CD14-positive monocyte (primary cell): ENCODE results near the gene CLCN5. TPM values are rescaled to one million over a fixed set of nuclear protein-coding genes. Genes with fewer than 3 reads are reported as not detected.

ENCODE experiments used
- DNase-seq, 3 donors: peaks; one replicate each; pipeline ENCODE4 v3.0.0-alpha.2; 2011 to 2022
- H2AFZ ChIP-seq: 2 replicates; pipeline ENCODE4 v1.6.0; 2012; ENCODE audit warnings: mild to moderate bottlenecking, low read depth, low read length, inconsistent platforms; ENCODE audit not compliant: insufficient read depth, poor library complexity, severe bottlenecking
- H3K27ac ChIP-seq, 2 donors: 1 replicate in 1 of 2; 2 replicates in 1 of 2; pipeline ENCODE4 v1.5.1; 2012 to 2013; ENCODE audit warnings: low read length in 2 of 2, control low read depth in 1 of 2, inconsistent platforms in 1 of 2, low read depth in 1 of 2, mild to moderate bottlenecking in 1 of 2
- H3K27me3 ChIP-seq, 2 donors: one replicate each; pipeline versions ENCODE4 v1.6.0 to v1.6.1; 2011 to 2013; ENCODE audit warnings: low read length in 2 of 2; ENCODE audit not compliant: control insufficient read depth in 2 of 2, insufficient read depth in 2 of 2
- H3K36me3 ChIP-seq, 2 donors: replicated peaks in 1 of 2; 1 replicate in 1 of 2; 2 replicates in 1 of 2; pipeline versions ENCODE4 v1.5.1 to v1.6.1; 2012 to 2013; ENCODE audit warnings: low read length in 2 of 2, control low read depth in 1 of 2, inconsistent platforms in 1 of 2, mild to moderate bottlenecking in 1 of 2; ENCODE audit not compliant: insufficient read depth in 2 of 2, control insufficient read depth in 1 of 2
- H3K4me1 ChIP-seq, 2 donors: 1 replicate in 1 of 2; 2 replicates in 1 of 2; pipeline versions ENCODE4 v1.5.1 to v1.6.1; 2012 to 2013; ENCODE audit warnings: low read length in 2 of 2, control low read depth in 1 of 2, inconsistent platforms in 1 of 2, mild to moderate bottlenecking in 1 of 2, moderate library complexity in 1 of 2; ENCODE audit not compliant: insufficient read depth in 2 of 2, control insufficient read depth in 1 of 2
- H3K4me2 ChIP-seq: replicated peaks from 2 replicates; pipeline ENCODE3; 2012; ENCODE audit warnings: low read length, moderate library complexity, mild to moderate bottlenecking; ENCODE audit not compliant: poor library complexity, severe bottlenecking; ENCODE audit errors: extremely low read depth
- H3K4me3 ChIP-seq, 3 experiments: fragments of 200-600 bp in 1 of 3; sonication (generic) in 1 of 3; replicated peaks in 1 of 3; 1 replicate in 2 of 3; 2 replicates in 1 of 3; pipeline ENCODE4 v1.5.1; 2011 to 2013; ENCODE audit warnings: low read length in 3 of 3, mild to moderate bottlenecking in 3 of 3, control low read depth in 2 of 3, low read depth in 2 of 3, inconsistent platforms in 1 of 3, moderate library complexity in 1 of 3
- H3K79me2 ChIP-seq: 2 replicates; pipeline ENCODE4 v1.6.0; 2012; ENCODE audit warnings: mild to moderate bottlenecking, control low read depth, inconsistent platforms, low read length, moderate library complexity; ENCODE audit not compliant: insufficient read depth
- H3K9ac ChIP-seq: 2 replicates; pipeline ENCODE4 v1.6.0; 2017; ENCODE audit warnings: low read length, mild to moderate bottlenecking; ENCODE audit not compliant: insufficient read depth, poor library complexity, severe bottlenecking
- H3K9me3 ChIP-seq, 2 donors: replicated peaks in 1 of 2; 1 replicate in 1 of 2; 2 replicates in 1 of 2; pipeline versions ENCODE4 v1.5.1 to v1.6.1; 2012 to 2013; ENCODE audit warnings: low read length in 2 of 2, control low read depth in 1 of 2; ENCODE audit not compliant: control insufficient read depth in 1 of 2, insufficient read depth in 1 of 2
- H4K20me1 ChIP-seq: 2 replicates; pipeline ENCODE4 v1.6.0; 2012; ENCODE audit warnings: mild to moderate bottlenecking, low read length, control low read depth, moderate library complexity; ENCODE audit not compliant: insufficient read depth
- H3K27ac Mint-ChIP-seq, 7 donors: one replicate each; pipeline ENCODE4 v1.8.0; 2020; ENCODE audit warnings: mild to moderate bottlenecking in 7 of 7, mixed read lengths in 7 of 7, moderate library complexity in 6 of 7, inconsistent platforms in 2 of 7
- H3K27me3 Mint-ChIP-seq, 3 donors: one replicate each; pipeline ENCODE4 v1.8.0; 2021 to 2022; ENCODE audit warnings: low read depth in 3 of 3, mild to moderate bottlenecking in 3 of 3, mixed read lengths in 3 of 3, moderate library complexity in 3 of 3, inconsistent platforms in 1 of 3
- H3K36me3 Mint-ChIP-seq, 2 donors: one replicate each; pipeline ENCODE4 v1.8.0; 2020; ENCODE audit warnings: mixed read lengths in 2 of 2, inconsistent platforms in 1 of 2, mild to moderate bottlenecking in 1 of 2
- H3K4me1 Mint-ChIP-seq: one replicate; pipeline ENCODE4 v1.8.0; 2020; ENCODE audit warnings: mild to moderate bottlenecking, mixed read lengths
- H3K4me3 Mint-ChIP-seq, 2 donors: one replicate each; pipeline ENCODE4 v1.8.0; 2020; ENCODE audit warnings: mild to moderate bottlenecking in 2 of 2, mixed read lengths in 2 of 2, moderate library complexity in 1 of 2
- H3K9me3 Mint-ChIP-seq, 7 donors: one replicate each; pipeline ENCODE4 v1.8.0; 2020 to 2022; ENCODE audit warnings: mixed read lengths in 7 of 7, mild to moderate bottlenecking in 6 of 7, moderate library complexity in 6 of 7, inconsistent platforms in 2 of 7
- CTCF ChIP-seq: fragments of 200-600 bp; IDR thresholded peaks from one replicate; pipeline ENCODE4 v1.8.0; 2022; ENCODE audit warnings: antibody characterized with exemption, mild to moderate bottlenecking
- WGBS: methylation state at CpG from one replicate; pipeline ENCODE4 v1.1.5; 2013; ENCODE audit warnings: missing lambda C conversion rate; ENCODE audit not compliant: insufficient coverage; 5-methylcytosine and 5-hydroxymethylcytosine counted together
- intact Hi-C, 2 donors: fragments of 100-400 bp; cut with micrococcal nuclease; formaldehyde crosslinking; loops; one replicate each; pipeline versions ENCODE4 v1.15.0 to v1.15.1; 2023
- polyA plus RNA-seq, 3 donors: library from polyadenylated mRNA; depleted of rRNA in 1 of 3; unstranded in 2 of 3; stranded (reverse) in 1 of 3; fragments of 300-500 nt in 2 of 3; fragments of >200 nt in 1 of 3; fragmentation: Illumina TruSeq in 2 of 3; gene quantifications; 1 replicate in 2 of 3; 2 replicates in 1 of 3; pipeline ENCODE4 v1.2.3, GENCODE V29; 2012 to 2021

CLCN5 gene
- polyA plus RNA-seq, 3 donors, result 4.1 to 4.2 (median 4.1) TPM

GRCh38 chrX:50075630-50076339, 153.4 kb downstream of the CLCN5 start:
- H4K20me1 ChIP-seq, result no peaks in the 10 kb centered on the region
- peaks cover 0 to 1% (median 0%) of the 10 kb centered on the region in 3 donors for H3K27me3 Mint-ChIP-seq
- TF ChIP-seq CTCF, result no peak
- H3K4me3 Mint-ChIP-seq, result peak overlapping the region in 1 of 2 donors; percentile 21
- no peak overlapping the region for H3K4me2 ChIP-seq
- peak; percentile 6 to 16 (median 12) for DNase-seq
- no peak overlapping the region for H3K9ac ChIP-seq
- H3K4me1 ChIP-seq, result peaks cover 0 to 17% of the 10 kb centered on the region in 2 donors
- no peak overlapping the region for H3K4me3 ChIP-seq
- peaks cover 23% of the 10 kb centered on the region for H3K4me1 Mint-ChIP-seq
- H3K79me2 ChIP-seq, result no peaks in the 10 kb centered on the region
- peaks cover 0 to 7% of the 10 kb centered on the region in 2 donors for H3K36me3 ChIP-seq
- no peaks in the 10 kb centered on the region for H3K27me3 ChIP-seq
- H3K27ac ChIP-seq, result peak overlapping the region in 1 of 2 donors; percentile 2
- intact Hi-C loops, result no loop called here
- WGBS, result no CpG with 5 or more reads among the region's 4 CpGs
- no peak overlapping the region for H2AFZ ChIP-seq
- no peaks in the 10 kb centered on the region for H3K9me3 ChIP-seq
- H3K9me3 Mint-ChIP-seq, result peaks cover 0 to 3% (median 0%) of the 10 kb centered on the region in 7 donors
- peak overlapping the region in 5 of 7 donors; percentile 17 to 88 (median 68) for H3K27ac Mint-ChIP-seq
- peaks cover 16 to 24% of the 10 kb centered on the region in 2 donors for H3K36me3 Mint-ChIP-seq

DNA sequence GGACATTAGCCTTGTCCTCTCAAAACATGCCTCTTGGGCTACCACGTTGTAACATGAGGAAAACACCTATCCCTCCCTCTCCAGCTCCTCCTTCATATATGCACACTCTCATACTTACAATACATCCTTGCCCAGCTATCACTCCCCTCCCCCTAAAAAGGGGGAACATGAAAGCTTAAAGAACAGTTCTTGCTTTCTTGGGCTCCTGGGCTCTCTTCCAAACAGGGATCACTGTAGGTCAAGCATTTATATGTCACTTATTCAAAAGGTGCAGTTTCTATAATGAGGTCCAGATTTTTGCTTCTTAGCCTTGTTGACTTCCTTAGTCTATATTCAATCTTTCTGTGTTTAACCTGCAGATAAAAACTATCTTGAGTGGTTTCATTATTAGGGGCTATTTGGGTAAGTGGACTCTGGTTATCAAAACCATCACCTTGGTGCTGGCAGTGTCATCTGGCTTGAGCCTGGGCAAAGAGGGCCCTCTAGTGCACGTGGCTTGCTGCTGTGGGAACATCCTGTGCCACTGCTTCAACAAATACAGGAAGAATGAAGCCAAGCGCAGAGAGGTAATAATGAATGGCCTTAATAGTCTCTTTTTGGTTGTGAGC, 159.0 kb downstream of the CLCN5 start:
- Mint-ChIP-seq H3K36me3 (peaks cover 7 to 17% of the 10 kb centered on the region in 2 donors), H3K27ac (peak overlapping the region in 3 of 7 donors; percentile 14 to 25 (median 15)), H3K9me3 (peaks cover 0 to 3% (median 0%) of the 10 kb centered on the region in 7 donors), H3K4me3 (no peak overlapping the region), H3K4me1 (peaks cover 17% of the 10 kb centered on the region), H3K27me3 (peaks cover 0 to 4% (median 0%) of the 10 kb centered on the region in 3 donors)
- Histone ChIP-seq H4K20me1 (no peaks in the 10 kb centered on the region), H3K9me3 (no peaks in the 10 kb centered on the region), H3K79me2 (no peaks in the 10 kb centered on the region), H3K4me3 (no peak overlapping the region), H3K36me3 (peaks cover 0 to 12% of the 10 kb centered on the region in 2 donors), H2AFZ (no peak overlapping the region), H3K9ac (no peak overlapping the region), H3K27me3 (no peaks in the 10 kb centered on the region), H3K4me1 (peaks cover 0 to 7% of the 10 kb centered on the region in 2 donors), H3K4me2 (no peak overlapping the region), H3K27ac (no peak overlapping the region)
- TF ChIP-seq CTCF, result no peak
- intact Hi-C loops, result no loop called here
- WGBS, result no CpG with 5 or more reads among the region's 3 CpGs
- peak in 1 of 3 donors; percentile 2 for DNase-seq
